Fibroblast of skin of back (primary cell): ENCODE measurements around the gene MFRP.
A peak's percentile ranks its signal among the peaks of the same experiment; 100 is the strongest.

Experiments
- DNase-seq: peaks from one replicate; pipeline ENCODE4 v3.0.0-alpha.2; 2013

The MFRP gene

DNA sequence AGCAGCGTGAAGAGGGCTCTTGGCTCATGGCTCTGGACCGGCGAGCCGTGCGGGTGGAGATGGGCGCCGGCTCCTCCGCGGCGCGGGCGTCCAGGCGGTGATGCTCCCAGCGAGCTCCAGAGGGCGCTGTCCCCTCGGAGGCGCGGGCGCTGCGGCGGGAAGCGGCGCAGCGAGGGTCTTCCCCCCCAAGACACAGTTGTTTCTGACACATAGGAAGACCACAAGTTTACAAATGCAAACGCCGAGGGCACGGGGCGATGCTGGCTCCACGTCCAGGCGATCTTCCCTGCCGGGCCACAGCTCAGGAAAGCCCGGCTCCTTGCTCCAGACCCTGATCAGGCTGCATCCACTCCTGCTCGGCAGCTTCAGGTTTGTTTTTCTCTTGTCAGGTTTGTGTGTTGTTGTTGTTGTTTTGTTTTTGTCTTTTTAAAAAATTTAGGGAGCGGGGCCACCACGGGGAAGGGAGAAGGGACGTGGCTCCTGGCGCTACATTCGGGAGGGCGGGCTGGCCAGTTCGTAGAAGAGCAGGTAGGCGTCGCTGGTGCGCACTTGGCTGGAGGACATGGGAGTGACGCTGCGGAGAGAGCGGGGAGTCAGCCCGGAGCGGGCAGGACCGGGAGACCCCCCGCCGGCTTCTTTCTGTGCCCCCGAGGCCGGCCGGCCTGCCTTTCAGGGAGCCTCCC is 10.0 kb upstream of the MFRP start:
- peak; percentile 75 for DNase-seq

DNA sequence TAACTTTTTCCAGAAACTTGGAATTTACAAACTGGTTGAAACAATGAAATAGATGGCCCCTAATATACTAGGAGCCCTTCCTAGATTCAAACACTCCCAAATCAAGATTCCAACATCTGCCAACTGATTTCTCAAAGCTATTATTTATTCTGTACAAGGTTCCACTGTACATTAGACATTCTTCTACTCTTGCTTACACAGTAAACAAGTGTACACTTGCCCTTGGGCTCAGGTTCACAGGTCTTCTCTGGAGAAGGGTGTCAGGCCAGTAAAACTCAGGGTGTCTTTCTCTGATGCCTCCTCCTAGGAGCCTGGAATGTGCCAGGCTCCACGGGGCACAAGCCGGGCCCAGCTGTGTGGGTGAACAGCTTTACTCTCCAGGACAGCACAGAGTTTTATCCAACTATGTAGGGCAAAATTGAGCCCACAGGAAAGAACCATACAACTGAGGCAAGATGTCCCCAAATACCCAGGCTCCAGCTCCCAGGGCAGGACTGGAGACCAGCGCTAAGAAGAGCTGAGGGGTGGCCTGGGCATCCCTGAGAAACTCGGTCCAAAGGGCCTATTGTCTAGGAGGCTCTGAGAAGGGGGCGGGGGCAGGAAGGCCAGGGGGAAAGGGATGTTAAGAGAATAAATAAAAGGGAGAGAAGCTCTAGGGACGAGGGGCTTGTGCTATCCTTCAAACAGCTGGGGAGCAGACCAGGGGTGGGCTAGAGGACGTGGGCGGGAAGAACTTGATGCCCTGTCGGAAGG is 8.8 kb upstream of the MFRP start:
- no peak for DNase-seq

DNA sequence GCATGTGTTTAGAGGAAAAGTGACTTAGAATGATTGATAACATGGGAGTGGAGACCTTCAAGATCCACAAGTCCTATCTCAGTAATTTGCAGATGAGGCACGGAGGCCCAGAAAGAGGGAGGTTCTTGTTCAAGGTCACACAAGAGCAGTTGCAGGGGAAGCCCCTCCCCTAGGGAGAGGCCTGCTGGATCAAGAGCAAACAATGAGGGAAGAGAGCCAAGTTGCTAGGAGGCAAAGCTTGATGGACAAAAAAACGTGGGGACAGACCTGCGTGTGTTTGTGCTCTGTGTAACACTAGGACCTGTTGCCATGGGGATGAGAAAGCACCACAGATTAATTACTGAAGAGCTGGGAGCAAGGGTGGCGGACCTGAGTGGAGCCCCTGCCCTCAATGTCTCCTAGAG is 6.4 kb upstream of the MFRP start:
- no peak for DNase-seq

DNA sequence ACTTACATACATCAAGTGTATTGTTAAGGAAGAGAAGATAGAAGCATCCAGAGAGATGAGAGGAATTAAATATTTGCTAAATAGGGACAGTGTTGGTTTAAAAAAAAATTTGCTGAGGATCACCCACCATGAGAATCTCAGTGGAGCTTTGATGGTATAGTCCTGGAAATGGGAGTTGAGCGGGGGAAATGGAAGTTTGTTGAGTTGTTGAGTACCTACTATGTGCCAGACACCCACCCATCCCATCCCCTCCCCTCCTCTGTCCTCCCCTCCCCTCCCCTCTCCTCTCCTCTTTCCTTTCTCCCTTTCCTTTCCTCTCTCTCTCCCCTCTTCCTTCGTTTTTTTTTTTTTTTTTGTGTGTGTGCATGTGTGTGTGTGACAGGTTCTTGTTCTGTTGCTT is 4.7 kb upstream of the MFRP start:
- no peak for DNase-seq

DNA sequence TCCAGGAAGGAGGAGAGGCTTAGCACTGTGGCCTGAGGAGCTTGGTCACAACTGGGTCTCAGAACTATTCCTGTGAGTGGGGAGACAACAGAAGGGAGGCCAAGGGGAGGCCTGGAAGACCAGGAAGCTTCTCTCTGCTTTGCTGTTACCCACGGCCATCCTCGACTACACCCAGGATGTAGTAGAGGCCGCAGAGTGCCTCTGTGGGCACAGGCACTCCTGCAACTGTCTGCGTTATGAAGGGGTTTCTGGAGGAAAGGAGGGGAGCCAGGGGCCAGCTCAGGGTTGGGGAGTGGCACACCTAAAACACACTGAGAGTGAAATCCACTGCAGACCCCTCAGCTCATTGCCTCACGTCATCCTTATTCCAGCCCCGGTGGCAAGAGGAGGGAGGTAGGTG is 3.8 kb upstream of the MFRP start:
- DNase-seq, result no peak

DNA sequence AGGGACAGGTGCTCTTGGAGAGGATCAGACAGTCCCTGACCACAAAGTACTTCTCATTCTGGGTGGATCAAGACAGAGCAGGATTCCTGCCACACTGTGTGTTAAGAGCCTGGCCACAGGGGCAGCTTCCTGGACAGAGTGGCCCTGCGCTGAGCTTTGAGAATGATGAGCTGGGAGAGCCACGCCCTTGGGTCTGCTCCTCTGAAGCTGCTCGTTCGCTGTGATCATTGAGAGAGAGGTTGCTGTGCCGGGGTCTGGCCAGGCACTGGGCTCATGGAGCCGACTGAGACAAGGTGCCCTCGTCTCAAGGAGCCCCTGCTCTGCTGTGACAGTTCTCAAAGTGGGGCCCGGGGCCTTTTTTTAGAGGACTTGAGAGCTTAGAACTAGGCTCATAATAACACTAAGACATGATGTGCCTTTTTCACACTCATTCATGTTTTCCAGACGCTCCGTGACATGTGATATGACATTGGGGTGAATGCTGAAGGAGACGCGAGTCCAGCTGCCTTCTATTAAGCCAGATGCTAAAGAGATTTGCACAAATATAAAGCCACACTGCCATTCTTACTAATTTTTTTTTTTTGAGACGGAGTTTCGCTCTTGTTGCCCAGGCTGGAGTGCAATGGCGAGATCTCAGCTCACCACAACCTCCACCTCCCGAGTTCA is 1.6 kb upstream of the MFRP start:
- DNase-seq, result no peak

- peak; percentile 73 for DNase-seq
These were observed 737 bp upstream of the MFRP start for GRCh38 chr11:119347242-119347641.

- DNase-seq, result no peak
These were observed 820 bp downstream of the MFRP start for GRCh38 chr11:119345685-119346084.

DNA sequence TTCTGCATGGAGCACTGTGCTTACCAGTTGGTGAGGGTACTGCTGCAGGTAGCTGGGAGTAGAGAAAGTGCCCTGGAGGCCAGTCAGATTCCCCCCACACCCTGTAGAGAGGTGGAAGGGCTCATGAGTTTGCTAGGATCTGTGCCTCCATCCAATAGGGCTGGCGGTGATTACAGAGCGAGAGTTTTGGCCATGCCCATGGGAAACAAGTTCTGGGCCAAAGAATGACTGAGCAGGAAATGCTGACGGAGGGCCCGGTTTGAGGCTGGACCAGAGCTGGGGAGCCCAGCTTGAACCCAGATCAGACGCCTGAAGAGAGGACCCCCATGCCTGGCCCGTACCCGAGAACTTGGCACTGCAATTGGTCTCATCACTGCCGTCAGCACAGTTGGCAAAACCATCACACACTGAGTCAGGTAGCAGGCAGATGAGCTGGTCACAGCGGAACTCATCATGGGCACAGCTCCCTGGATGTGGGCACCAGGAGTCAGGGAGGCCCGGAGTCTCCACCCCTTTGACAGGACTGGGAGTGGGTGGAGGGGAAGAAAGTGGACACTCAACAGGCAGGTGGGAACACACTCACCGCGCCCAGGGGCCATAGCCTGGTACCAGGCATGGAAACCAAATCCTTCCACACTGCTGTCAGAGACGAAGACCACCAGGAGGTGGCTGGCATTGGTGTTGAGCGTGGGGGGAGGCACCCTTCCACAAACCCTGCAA is 2.1 kb downstream of the MFRP start:
- no peak for DNase-seq

DNA sequence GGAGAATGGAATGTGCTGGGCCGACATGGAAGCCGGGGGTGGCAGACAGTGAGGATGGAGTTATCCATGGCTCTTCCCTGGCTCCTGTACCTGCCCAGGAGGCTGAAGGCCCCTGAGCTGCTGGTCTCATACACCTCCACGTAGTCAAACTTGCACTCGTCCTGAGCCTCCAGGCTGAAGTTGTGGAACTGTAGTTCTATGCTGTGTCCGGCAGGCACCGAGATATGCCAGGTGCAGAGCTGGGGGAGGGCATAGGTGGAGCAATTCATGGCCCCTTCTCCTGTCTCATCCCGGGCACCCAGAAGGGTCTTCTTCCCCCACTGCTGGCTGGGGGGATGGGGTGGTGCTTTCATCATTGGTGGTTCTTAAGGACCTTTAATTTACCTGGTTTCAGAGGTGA is 2.8 kb downstream of the MFRP start:
- no peak for DNase-seq

DNA sequence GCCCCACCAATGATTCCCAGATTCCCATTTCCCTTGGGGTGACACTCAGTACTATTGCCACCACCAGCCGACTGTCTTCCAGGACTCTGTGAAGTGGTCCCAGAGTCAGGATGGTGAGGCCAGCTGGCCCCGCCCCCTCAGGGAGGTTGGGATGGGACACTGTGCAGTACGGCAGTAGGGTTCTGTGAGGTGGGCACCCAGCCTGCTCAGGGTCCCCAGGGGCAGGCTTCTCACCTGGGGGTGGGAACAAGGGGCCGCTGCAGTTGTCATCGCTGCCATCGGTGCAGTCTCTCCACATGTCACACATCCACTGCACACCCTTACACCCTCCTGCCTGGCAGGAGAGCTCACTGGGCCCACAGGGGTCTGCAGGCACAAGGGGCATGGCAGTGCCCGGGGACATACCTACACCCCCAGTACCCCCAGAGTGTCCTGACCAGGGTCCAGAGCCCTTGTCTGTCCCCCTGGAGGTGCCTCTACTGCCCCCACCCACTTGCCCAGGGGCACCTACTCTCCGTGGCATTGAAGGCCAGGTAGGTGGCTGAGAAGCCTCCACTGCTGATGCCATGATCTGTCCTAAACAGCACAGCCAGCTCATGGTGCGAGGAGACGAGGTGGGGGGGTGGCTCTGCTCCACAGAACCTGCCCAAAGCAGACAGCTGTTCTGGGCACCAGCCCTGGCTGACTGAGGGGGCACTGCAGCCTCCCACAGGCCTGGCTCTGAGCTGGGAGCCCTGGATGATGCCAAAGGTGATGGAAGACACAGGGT is 4.0 kb downstream of the MFRP start:
- DNase-seq, result no peak

DNA sequence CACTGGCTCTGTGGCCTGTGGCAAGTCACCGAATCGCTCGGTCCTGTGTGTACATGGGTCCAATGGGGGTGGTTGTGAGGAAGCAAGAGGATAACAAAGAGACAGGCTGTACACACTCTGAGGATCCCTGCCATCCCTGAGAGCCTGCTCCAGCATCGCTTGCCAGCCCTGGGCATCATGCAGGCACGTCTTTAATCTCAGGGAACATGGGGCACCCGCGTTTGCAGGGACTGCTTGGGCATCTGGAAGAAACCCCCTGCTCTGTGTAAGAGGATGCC is 4.5 kb downstream of the MFRP start:
- DNase-seq, result no peak

- DNase-seq, result no peak
These were observed 5.1 kb downstream of the MFRP start for GRCh38 chr11:119341222-119342022.

GRCh38 chr11:119340335-119341221 is 5.9 kb downstream of the MFRP start, which contains the start of gene C1QTNF5:
TSS of gene C1QTNF5 (minus strand) at chr11:119340883. CDS start at chr11:119340397, 486 bp downstream.
- peak; percentile 70 for DNase-seq

GRCh38 chr11:119339589-119340334 is 6.7 kb downstream of the MFRP start:
- DNase-seq, result peak; percentile 55

- no peak for DNase-seq
These were observed 7.4 kb downstream of the MFRP start for GRCh38 chr11:119338965-119339588.

GRCh38 chr11:119338318-119338890 is 8.1 kb downstream of the MFRP start:
- peak; percentile 82 for DNase-seq

DNA sequence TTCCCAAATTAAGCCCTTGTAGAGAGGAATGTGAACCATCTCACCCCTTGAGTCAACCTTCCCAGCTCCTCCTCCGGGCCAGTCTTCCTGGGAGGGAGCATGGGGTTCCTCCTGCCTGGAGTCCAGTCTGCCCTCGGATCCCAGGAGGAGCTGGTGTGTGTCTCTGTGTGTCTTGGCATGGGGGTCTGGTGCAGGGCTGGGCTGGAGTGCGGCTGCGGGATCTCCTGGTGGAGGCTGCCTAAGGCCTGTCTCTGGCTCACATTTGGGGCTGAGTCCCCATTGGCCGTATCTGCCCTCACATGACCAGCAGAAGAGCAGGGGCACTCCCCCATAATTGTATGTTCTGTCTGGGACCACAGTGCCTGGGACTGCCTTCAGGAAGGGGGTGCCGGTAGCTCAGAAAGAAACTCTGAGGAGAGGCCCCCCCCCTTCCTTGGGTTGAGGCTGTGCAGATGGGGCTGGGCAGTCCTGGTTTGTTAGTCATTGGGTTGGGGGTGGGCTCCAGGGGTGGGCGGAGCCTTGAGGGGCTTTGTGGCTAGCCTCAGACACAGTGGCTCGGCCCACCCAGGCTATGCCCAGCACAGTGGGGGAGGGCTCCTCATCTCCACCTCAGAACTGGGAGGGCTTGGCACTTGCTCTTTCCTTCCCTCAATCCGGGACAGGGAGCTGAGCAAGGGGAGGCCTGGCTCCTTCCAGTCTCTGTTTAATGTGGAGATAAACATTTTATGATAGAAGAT is 8.8 kb downstream of the MFRP start:
- DNase-seq, result peak; percentile 89
